Activated naive CD4-positive, alpha-beta T cell treated with anti-CD3 and anti-CD28 coated beads for 36 hours (primary cell): ENCODE measurements around the gene CENPP. TPM values are rescaled to one million over a fixed set of nuclear protein-coding genes. Genes with fewer than 3 reads are reported as not detected.
A peak's percentile ranks its signal among the peaks of the same experiment; 100 is the strongest.

Experiments used
- CTCF ChIA-PET: fragments of 350-600 bp; sonication (Branson Sonifier 250); formaldehyde crosslinking; loops from one replicate; lab custom pipeline; 2021; ENCODE audit warnings: antibody characterized with exemption; lab: Charles Lee
- DNase-seq: peaks from one replicate; pipeline ENCODE4 v3.0.0-alpha.2; 2020
- H3K27ac Mint-ChIP-seq: one replicate; pipeline ENCODE4 v1.8.0; 2021; ENCODE audit warnings: mild to moderate bottlenecking, mixed read lengths
- H3K27me3 Mint-ChIP-seq: one replicate; pipeline ENCODE4 v1.8.0; 2021; ENCODE audit warnings: low read depth, mixed read lengths
- H3K36me3 Mint-ChIP-seq: one replicate; pipeline ENCODE4 v1.8.0; 2021; ENCODE audit warnings: low read depth, mixed read lengths
- H3K4me1 Mint-ChIP-seq: one replicate; pipeline ENCODE4 v1.8.0; 2021; ENCODE audit warnings: low read depth, mixed read lengths
- H3K4me3 Mint-ChIP-seq: one replicate; pipeline ENCODE4 v1.8.0; 2021; ENCODE audit warnings: mild to moderate bottlenecking, moderate library complexity, mixed read lengths
- H3K9me3 Mint-ChIP-seq: one replicate; pipeline ENCODE4 v1.8.0; 2021; ENCODE audit warnings: mixed read lengths
- intact Hi-C: fragments of 100-400 bp; cut with micrococcal nuclease; formaldehyde crosslinking; loops from one replicate; pipeline ENCODE4 v1.15.1; 2023
- total RNA-seq, 2 experiments: library from RNA; stranded (reverse); gene quantifications; one replicate each; pipeline ENCODE4 v1.2.3, GENCODE V29; 2021

Gene CENPP
- total RNA-seq, 2 experiments from 2014 or later = 24.9 to 26.5 TPM

- H3K27ac Mint-ChIP-seq = no peak overlapping the region
Measured at GRCh38 chr9:92493749-92494387, 168.1 kb downstream of the CENPP start.

GRCh38 chr9:92494856-92495255 is 169.1 kb downstream of the CENPP start:
- no peak for DNase-seq
- CTCF ChIA-PET = interaction anchor here (1.3 kb wide), 1 partner anchor 32 kb away, joined by 3 read pairs; no protein-coding TSS in a partner anchor
- intact Hi-C loops = no loop called here
- Mint-ChIP-seq H3K27ac (no peak overlapping the region), H3K36me3 (no peaks in the 10 kb centered on the region), H3K4me1 (no peaks in the 10 kb centered on the region), H3K4me3 (no peak overlapping the region), H3K27me3 (no peaks in the 10 kb centered on the region), H3K9me3 (no peaks in the 10 kb centered on the region)

More at GRCh38 chr9:92493749-92494387, 168.1 kb downstream of the CENPP start:
- CTCF ChIA-PET = interaction anchor here (1.3 kb wide), 1 partner anchor 31 kb away, joined by 3 read pairs; no protein-coding TSS in a partner anchor
- Mint-ChIP-seq H3K4me1 (no peaks in the 10 kb centered on the region), H3K4me3 (no peak overlapping the region), H3K36me3 (no peaks in the 10 kb centered on the region), H3K27me3 (no peaks in the 10 kb centered on the region), H3K9me3 (no peaks in the 10 kb centered on the region)
- no peak for DNase-seq
- intact Hi-C loops = no loop called here

GRCh38 chr9:92496396-92497176 is 170.8 kb downstream of the CENPP start:
- no peak overlapping the region for H3K4me3 Mint-ChIP-seq
- no peaks in the 10 kb centered on the region for H3K27me3 Mint-ChIP-seq
- no peaks in the 10 kb centered on the region for H3K36me3 Mint-ChIP-seq
- CTCF ChIA-PET = no interaction called here
- no peaks in the 10 kb centered on the region for H3K9me3 Mint-ChIP-seq
- no peaks in the 10 kb centered on the region for H3K4me1 Mint-ChIP-seq
- intact Hi-C loops = no loop called here
- no peak for DNase-seq
- no peak overlapping the region for H3K27ac Mint-ChIP-seq

GRCh38 chr9:92499701-92500100 is 173.9 kb downstream of the CENPP start:
- Mint-ChIP-seq H3K27me3 (no peaks in the 10 kb centered on the region), H3K36me3 (no peaks in the 10 kb centered on the region), H3K9me3 (no peaks in the 10 kb centered on the region), H3K4me1 (no peaks in the 10 kb centered on the region), H3K4me3 (no peak overlapping the region), H3K27ac (no peak overlapping the region)
- CTCF ChIA-PET = no interaction called here
- no peak for DNase-seq
- intact Hi-C loops = loop anchor here (5.0 kb wide), 1 partner anchor 133 kb away; no protein-coding TSS in a partner anchor

- Mint-ChIP-seq H3K27me3 (no peaks in the 10 kb centered on the region), H3K9me3 (no peaks in the 10 kb centered on the region), H3K27ac (no peak overlapping the region), H3K4me3 (no peak overlapping the region), H3K36me3 (no peaks in the 10 kb centered on the region), H3K4me1 (no peaks in the 10 kb centered on the region)
- DNase-seq = no peak
- intact Hi-C loops = loop anchor here (5.0 kb wide), 1 partner anchor 132 kb away; no protein-coding TSS in a partner anchor
- CTCF ChIA-PET = interaction anchor here (0.7 kb wide), 1 partner anchor 17 kb away, joined by 3 read pairs; no protein-coding TSS in a partner anchor
Measured at GRCh38 chr9:92500725-92501124, 175.0 kb downstream of the CENPP start.

- no peaks in the 10 kb centered on the region for H3K27me3 Mint-ChIP-seq
- H3K4me3 Mint-ChIP-seq = no peak overlapping the region
- H3K27ac Mint-ChIP-seq = no peak overlapping the region
- H3K9me3 Mint-ChIP-seq = no peaks in the 10 kb centered on the region
- H3K36me3 Mint-ChIP-seq = no peaks in the 10 kb centered on the region
- intact Hi-C loops = loop anchor here (5.0 kb wide), 1 partner anchor 130 kb away; no protein-coding TSS in a partner anchor
- CTCF ChIA-PET = interaction anchor here (0.5 to 0.7 kb wide), 2 partner anchors 24 to 59 kb away, joined by 3 read pairs; no protein-coding TSS in a partner anchor
- H3K4me1 Mint-ChIP-seq = peaks cover 3% of the 10 kb centered on the region
- peak; percentile 11 for DNase-seq
Measured at GRCh38 chr9:92501671-92502393, 176.1 kb downstream of the CENPP start.

- H3K9me3 Mint-ChIP-seq = no peaks in the 10 kb centered on the region
- CTCF ChIA-PET = interaction anchor here (0.9 kb wide), 2 partner anchors 9 to 24 kb away, joined by 3 read pairs; no protein-coding TSS in a partner anchor
Measured at GRCh38 chr9:92503156-92503555, 177.4 kb downstream of the CENPP start.

GRCh38 chr9:92504881-92505280 is 179.1 kb downstream of the CENPP start:
- no peaks in the 10 kb centered on the region for H3K27me3 Mint-ChIP-seq
- H3K9me3 Mint-ChIP-seq = no peaks in the 10 kb centered on the region
- no peak overlapping the region for H3K27ac Mint-ChIP-seq
- peaks cover 3% of the 10 kb centered on the region for H3K4me1 Mint-ChIP-seq
- no peak for DNase-seq
- H3K36me3 Mint-ChIP-seq = no peaks in the 10 kb centered on the region
- intact Hi-C loops = loop anchor here (5.0 kb wide), 1 partner anchor 127 kb away; no protein-coding TSS in a partner anchor
- no peak overlapping the region for H3K4me3 Mint-ChIP-seq
- CTCF ChIA-PET = no interaction called here

More at GRCh38 chr9:92503156-92503555, 177.4 kb downstream of the CENPP start:
- Mint-ChIP-seq H3K36me3 (no peaks in the 10 kb centered on the region), H3K27ac (no peak overlapping the region), H3K4me1 (peaks cover 3% of the 10 kb centered on the region), H3K27me3 (no peaks in the 10 kb centered on the region), H3K4me3 (no peak overlapping the region)
- intact Hi-C loops = loop anchor here (5.0 kb wide), 1 partner anchor 129 kb away; no protein-coding TSS in a partner anchor
- DNase-seq = no peak

- DNase-seq = no peak
- no peaks in the 10 kb centered on the region for H3K27me3 Mint-ChIP-seq
- peaks cover 3% of the 10 kb centered on the region for H3K4me1 Mint-ChIP-seq
- H3K9me3 Mint-ChIP-seq = no peaks in the 10 kb centered on the region
- intact Hi-C loops = no loop called here
- CTCF ChIA-PET = no interaction called here
- H3K27ac Mint-ChIP-seq = no peak overlapping the region
- H3K4me3 Mint-ChIP-seq = no peak overlapping the region
- no peaks in the 10 kb centered on the region for H3K36me3 Mint-ChIP-seq
Measured at GRCh38 chr9:92506184-92506857, 180.6 kb downstream of the CENPP start.

GRCh38 chr9:92507005-92507404 is 181.3 kb downstream of the CENPP start:
- Mint-ChIP-seq H3K9me3 (no peaks in the 10 kb centered on the region), H3K27me3 (no peaks in the 10 kb centered on the region), H3K4me3 (no peak overlapping the region), H3K4me1 (peaks cover 3% of the 10 kb centered on the region), H3K36me3 (no peaks in the 10 kb centered on the region), H3K27ac (no peak overlapping the region)
- CTCF ChIA-PET = no interaction called here
- DNase-seq = no peak
- intact Hi-C loops = no loop called here

GRCh38 chr9:92507496-92507895 is 181.7 kb downstream of the CENPP start:
- Mint-ChIP-seq H3K9me3 (no peaks in the 10 kb centered on the region), H3K4me3 (no peak overlapping the region), H3K27ac (no peak overlapping the region), H3K36me3 (no peaks in the 10 kb centered on the region), H3K27me3 (no peaks in the 10 kb centered on the region), H3K4me1 (peaks cover 3% of the 10 kb centered on the region)
- intact Hi-C loops = no loop called here
- DNase-seq = no peak
- CTCF ChIA-PET = no interaction called here
